ENCODE data around the gene CAPN15. TPM values are rescaled to one million over a fixed set of nuclear protein-coding genes. Genes with fewer than 3 reads are reported as not detected.

The CAPN15 gene
- total and polyA plus RNA-seq, 4 donors, result 14.4 to 64.1 (median 38.9) TPM

GRCh38 chr16:583815-584591 is 56.5 kb downstream of the CAPN15 start:
- Histone ChIP-seq H3K4me3 (no peak overlapping the region), H3K9me3 (ENCODE audit: control insufficient read depth in 4 of 4, insufficient read depth in 3 of 4, low read length in 3 of 4) (no peaks in the 10 kb centered on the region), H3K27me3 (ENCODE audit: control insufficient read depth in 3 of 3, insufficient read depth in 3 of 3, low read length in 2 of 3) (no peaks in the 10 kb centered on the region), H3K36me3 (ENCODE audit: control insufficient read depth in 4 of 4, insufficient read depth in 4 of 4, low read length in 4 of 4) (peaks cover 0 to 19% (median 0%) of the 10 kb centered on the region in 4 donors), H3K4me1 (ENCODE audit: control insufficient read depth in 5 of 5, insufficient read depth in 5 of 5, low read length in 5 of 5) (peaks cover 0 to 23% (median 4%) of the 10 kb centered on the region in 5 donors), H3K27ac (ENCODE audit: low read depth in 1 of 2, low read length in 1 of 2) (no peak overlapping the region), H3K9ac (ENCODE audit: insufficient read depth in 1 of 2, low read length in 2 of 2) (no peak overlapping the region)
- no peak for TF ChIP-seq CTCF (IDR thresholded peaks at IDR 0.05; ENCODE audit: control extremely low read depth, extremely low read depth)
- WGBS, 2 donors, result 63 to 79% methylated on average over 36 to 38 of the region's 38 CpGs
- DNase-seq (no peak), ATAC-seq (ENCODE audit: insufficient read depth, low FRiP score) (no peak)

GRCh38 chr16:585351-585750 is 57.8 kb downstream of the CAPN15 start:
- H3K27ac ChIP-seq (ENCODE audit: low read depth in 1 of 2, low read length in 1 of 2), result no peak overlapping the region
- DNase-seq (no peak), ATAC-seq (ENCODE audit: insufficient read depth, low FRiP score) (no peak)
- H3K36me3 ChIP-seq (ENCODE audit: control insufficient read depth in 4 of 4, insufficient read depth in 4 of 4, low read length in 4 of 4), result peaks cover 0 to 13% (median 0%) of the 10 kb centered on the region in 4 donors
- no peaks in the 10 kb centered on the region for H3K9me3 ChIP-seq (ENCODE audit: control insufficient read depth in 4 of 4, insufficient read depth in 3 of 4, low read length in 3 of 4)
- H3K27me3 ChIP-seq (ENCODE audit: control insufficient read depth in 3 of 3, insufficient read depth in 3 of 3, low read length in 2 of 3), result no peaks in the 10 kb centered on the region
- TF ChIP-seq CTCF (IDR thresholded peaks at IDR 0.05; ENCODE audit: control extremely low read depth, extremely low read depth), result no peak
- 22 to 25% methylated on average over 10 of the region's 10 CpGs for WGBS, 2 donors
- no peak overlapping the region for H3K4me3 ChIP-seq
- peaks cover 0 to 23% (median 4%) of the 10 kb centered on the region in 5 donors for H3K4me1 ChIP-seq (ENCODE audit: control insufficient read depth in 5 of 5, insufficient read depth in 5 of 5, low read length in 5 of 5)
- H3K9ac ChIP-seq (ENCODE audit: insufficient read depth in 1 of 2, low read length in 2 of 2), result no peak overlapping the region

- 46 to 63% methylated on average over 16 of the region's 16 CpGs for WGBS, 2 donors
- H3K4me1 ChIP-seq (ENCODE audit: control insufficient read depth in 5 of 5, insufficient read depth in 5 of 5, low read length in 5 of 5), result peaks cover 0 to 30% (median 9%) of the 10 kb centered on the region in 5 donors
- no peak for TF ChIP-seq CTCF (IDR thresholded peaks at IDR 0.05; ENCODE audit: control extremely low read depth, extremely low read depth)
Measured at GRCh38 chr16:586047-586644, 58.6 kb downstream of the CAPN15 start.

More at GRCh38 chr16:586047-586644, 58.6 kb downstream of the CAPN15 start:
- Histone ChIP-seq H3K27ac (ENCODE audit: low read depth in 1 of 2, low read length in 1 of 2) (no peak overlapping the region), H3K27me3 (ENCODE audit: control insufficient read depth in 3 of 3, insufficient read depth in 3 of 3, low read length in 2 of 3) (no peaks in the 10 kb centered on the region), H3K4me3 (no peak overlapping the region), H3K9ac (ENCODE audit: insufficient read depth in 1 of 2, low read length in 2 of 2) (no peak overlapping the region), H3K36me3 (ENCODE audit: control insufficient read depth in 4 of 4, insufficient read depth in 4 of 4, low read length in 4 of 4) (peaks cover 0 to 9% (median 0%) of the 10 kb centered on the region in 4 donors), H3K9me3 (ENCODE audit: control insufficient read depth in 4 of 4, insufficient read depth in 3 of 4, low read length in 3 of 4) (no peaks in the 10 kb centered on the region)
- DNase-seq (no peak), ATAC-seq (ENCODE audit: insufficient read depth, low FRiP score) (no peak)

Measured in lung (tissue), 12 donors.